ENCODE measurements around the gene GMNC.
A peak's percentile ranks its signal among the peaks of the same experiment; 100 is the strongest.

The GMNC gene

GRCh38 chr3:190849607-190850006 lies 12.9 kb downstream of the GMNC start:
- no peak for DNase-seq (ENCODE audit: low read depth)

- no peak for DNase-seq (ENCODE audit: low read depth)
These were observed 13.6 kb downstream of the GMNC start for GRCh38 chr3:190848870-190849269.

GRCh38 chr3:190847436-190847835 lies 15.1 kb downstream of the GMNC start:
- no peak for DNase-seq (ENCODE audit: low read depth)

- DNase-seq (ENCODE audit: low read depth), result no peak
These were observed 22.3 kb downstream of the GMNC start for GRCh38 chr3:190840146-190840545.

GRCh38 chr3:190831225-190831624 lies 31.3 kb downstream of the GMNC start:
- DNase-seq (ENCODE audit: low read depth), result no peak

GRCh38 chr3:190830031-190830430 lies 32.5 kb downstream of the GMNC start:
- no peak for DNase-seq (ENCODE audit: low read depth)

GRCh38 chr3:190826018-190826417 lies 36.5 kb downstream of the GMNC start:
- peak; percentile 29 for DNase-seq (ENCODE audit: low read depth)

GRCh38 chr3:190825386-190826016 lies 37.0 kb downstream of the GMNC start:
- DNase-seq (ENCODE audit: low read depth), result no peak

GRCh38 chr3:190811775-190812480 lies 50.6 kb downstream of the GMNC start:
- DNase-seq (ENCODE audit: low read depth), result peak; percentile 50

DNA sequence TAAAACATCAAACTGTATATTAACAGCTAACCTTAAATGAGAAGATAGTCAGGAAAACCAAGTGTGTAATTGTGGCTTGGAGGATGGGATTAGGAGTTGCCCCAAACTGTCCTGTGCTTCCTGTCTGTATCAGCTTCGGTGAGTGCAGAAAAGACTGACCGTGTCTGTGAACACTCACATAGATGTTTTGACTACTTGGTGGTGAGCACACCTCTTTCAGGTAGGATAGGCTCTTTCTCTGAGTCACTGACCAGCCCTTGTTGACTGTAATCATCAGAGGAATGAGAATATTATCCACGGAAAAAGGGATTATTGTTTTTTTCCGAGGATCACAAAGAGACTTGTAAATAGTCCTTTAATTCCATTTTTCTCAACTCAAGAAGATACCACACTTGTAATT lies 51.5 kb downstream of the GMNC start:
- DNase-seq (ENCODE audit: low read depth), result no peak

GRCh38 chr3:190809351-190809750 lies 53.1 kb downstream of the GMNC start:
- no peak for DNase-seq (ENCODE audit: low read depth)

- no peak for DNase-seq (ENCODE audit: low read depth)
These were observed 54.6 kb downstream of the GMNC start for GRCh38 chr3:190807719-190808375.
